ENCODE measurements around the gene AGBL1.
"Not testable (repeated sequence)": the region's sequence is repeated elsewhere in the genome, so short reads cannot be mapped to it uniquely, and the experiment has no call there.

Gene AGBL1

GRCh38 chr15:86089422-86089821 is 9.8 kb downstream of the AGBL1 start:
- no peak for DNase-seq

GRCh38 chr15:86101818-86102217 is 22.1 kb downstream of the AGBL1 start:
- no peak for DNase-seq

- no peak for DNase-seq
Measured at GRCh38 chr15:86103825-86104224, 24.2 kb downstream of the AGBL1 start.

GRCh38 chr15:86106306-86106705 is 26.6 kb downstream of the AGBL1 start:
- DNase-seq: no peak

GRCh38 chr15:86115145-86115801 is 35.6 kb downstream of the AGBL1 start:
- no peak for DNase-seq

GRCh38 chr15:86121568-86122225 is 42.0 kb downstream of the AGBL1 start:
- DNase-seq: no peak

GRCh38 chr15:86122691-86123391 is 43.2 kb downstream of the AGBL1 start:
- not testable (repeated sequence) for DNase-seq

- no peak for DNase-seq
Measured at GRCh38 chr15:86125775-86126174, 46.1 kb downstream of the AGBL1 start.

GRCh38 chr15:86127547-86127946 is 47.9 kb downstream of the AGBL1 start:
- no peak for DNase-seq

- no peak for DNase-seq
Measured at GRCh38 chr15:86135041-86135440, 55.4 kb downstream of the AGBL1 start.

- no peak for DNase-seq
Measured at GRCh38 chr15:86136861-86137260, 57.2 kb downstream of the AGBL1 start.

GRCh38 chr15:86138798-86139197 is 59.1 kb downstream of the AGBL1 start:
- no peak for DNase-seq

GRCh38 chr15:86139828-86140227 is 60.2 kb downstream of the AGBL1 start:
- DNase-seq: peak; percentile 5

GRCh38 chr15:86154705-86155104 is 75.0 kb downstream of the AGBL1 start:
- no peak for DNase-seq

- no peak for DNase-seq
Measured at GRCh38 chr15:86155551-86155950, 75.9 kb downstream of the AGBL1 start.

GRCh38 chr15:86157606-86158293 is 78.1 kb downstream of the AGBL1 start:
- no peak for DNase-seq

- DNase-seq: no peak
Measured at GRCh38 chr15:86159468-86159867, 79.8 kb downstream of the AGBL1 start.

- DNase-seq: no peak
Measured at GRCh38 chr15:86161250-86161649, 81.6 kb downstream of the AGBL1 start.

- DNase-seq: no peak
Measured at GRCh38 chr15:86162172-86162591, 82.5 kb downstream of the AGBL1 start.

- DNase-seq: no peak
Measured at GRCh38 chr15:86162641-86163040, 83.0 kb downstream of the AGBL1 start.

- DNase-seq: no peak
Measured at GRCh38 chr15:86163816-86164215, 84.1 kb downstream of the AGBL1 start.

- DNase-seq: no peak
Measured at GRCh38 chr15:86164232-86164898, 84.7 kb downstream of the AGBL1 start.
